Lung (tissue), 12 donors: ENCODE results near the gene PPP2R1B. TPM values are rescaled to one million over a fixed set of nuclear protein-coding genes. Genes with fewer than 3 reads are reported as not detected.

Experiments
- ATAC-seq: fragments of 200-7000 bp; cut with Tn5 transposase; one replicate; pipeline ENCODE4 v1.9.1; 2020; ENCODE audit warnings: moderate number of reproducible peaks; ENCODE audit not compliant: insufficient read depth, low FRiP score
- DNase-seq, 3 donors: peaks; one replicate each; pipeline ENCODE4 v3.0.0-alpha.2; 2013 to 2017
- H3K27ac ChIP-seq, 2 donors: one replicate each; pipeline ENCODE4 v1.5.1; 2013; ENCODE audit warnings: mild to moderate bottlenecking in 2 of 2, moderate library complexity in 2 of 2, control low read depth in 1 of 2, inconsistent platforms in 1 of 2, low read depth in 1 of 2, low read length in 1 of 2
- H3K27me3 ChIP-seq, 3 donors: one replicate each; pipeline ENCODE4 v1.5.1; 2013; ENCODE audit warnings: low read length in 2 of 3; ENCODE audit not compliant: control insufficient read depth in 3 of 3, insufficient read depth in 3 of 3
- H3K36me3 ChIP-seq, 4 donors: one replicate each; pipeline ENCODE4 v1.5.1; 2013; ENCODE audit warnings: low read length in 4 of 4, mild to moderate bottlenecking in 1 of 4, moderate library complexity in 1 of 4; ENCODE audit not compliant: control insufficient read depth in 4 of 4, insufficient read depth in 4 of 4
- H3K4me1 ChIP-seq, 5 donors: one replicate each; pipeline ENCODE4 v1.5.1; 2013; ENCODE audit warnings: low read length in 5 of 5, mild to moderate bottlenecking in 2 of 5, moderate library complexity in 1 of 5; ENCODE audit not compliant: control insufficient read depth in 5 of 5, insufficient read depth in 5 of 5
- H3K4me3 ChIP-seq: one replicate; pipeline ENCODE4 v1.5.1; 2013; ENCODE audit warnings: mild to moderate bottlenecking, control low read depth, moderate library complexity
- H3K9ac ChIP-seq, 2 donors: one replicate each; pipeline ENCODE4 v1.5.1; 2013; ENCODE audit warnings: low read length in 2 of 2, control low read depth in 1 of 2; ENCODE audit not compliant: insufficient read depth in 1 of 2
- H3K9me3 ChIP-seq, 4 donors: one replicate each; pipeline ENCODE4 v1.5.1; 2013; ENCODE audit warnings: low read length in 3 of 4, mild to moderate bottlenecking in 1 of 4, moderate library complexity in 1 of 4; ENCODE audit not compliant: control insufficient read depth in 4 of 4, insufficient read depth in 3 of 4
- CTCF ChIP-seq: IDR thresholded peaks from 2 replicates; pipeline ENCODE4 v1.5.1; 2012; ENCODE audit warnings: mild to moderate bottlenecking; ENCODE audit errors: control extremely low read depth, extremely low read depth
- WGBS, 2 donors: extraction: QIAGEN DNeasy Blood & Tissue Kit; methylation state at CpG; one replicate each; pipeline ENCODE4 v1.1.7; 2013; 5-methylcytosine and 5-hydroxymethylcytosine counted together
- polyA plus RNA-seq, 2 donors: library from polyadenylated mRNA; stranded (reverse); fragments of 200-250 nt; gene quantifications; one replicate each; pipeline ENCODE4 v1.2.1, GENCODE V29; 2013
- total RNA-seq, 2 donors: library from RNA; depleted of rRNA in 1 of 2; stranded (reverse); fragments of >200 nt in 1 of 2; gene quantifications; one replicate each; pipeline ENCODE4 v1.2.1, GENCODE V29; 2014 to 2021
- donor health status: control.
- donor health status: control.
- donor health status: Bipolar disorder and iron deficiency.
- donor health status: healthy.
- donor health status: DM: yes; HTN: yes; CAD: no.

PPP2R1B gene
- total and polyA plus RNA-seq, 4 donors, result 8.3 to 71.5 (median 20.4) TPM

- Histone ChIP-seq H3K36me3 (peaks cover 15 to 55% (median 36%) of the 10 kb centered on the region in 4 donors), H3K4me1 (peaks cover 0 to 2% (median 0%) of the 10 kb centered on the region in 5 donors), H3K27ac (no peak overlapping the region), H3K4me3 (no peak overlapping the region), H3K27me3 (no peaks in the 10 kb centered on the region), H3K9ac (no peak overlapping the region), H3K9me3 (peaks cover 0 to 2% (median 0%) of the 10 kb centered on the region in 4 donors)
- ATAC-seq (no peak), DNase-seq (no peak)
- no peak for TF ChIP-seq CTCF
- 90 to 92% methylated on average over 6 of the region's 6 CpGs for WGBS, 2 donors
These were observed 20.3 kb downstream of the PPP2R1B start for GRCh38 chr11:111745719-111746504.

DNA sequence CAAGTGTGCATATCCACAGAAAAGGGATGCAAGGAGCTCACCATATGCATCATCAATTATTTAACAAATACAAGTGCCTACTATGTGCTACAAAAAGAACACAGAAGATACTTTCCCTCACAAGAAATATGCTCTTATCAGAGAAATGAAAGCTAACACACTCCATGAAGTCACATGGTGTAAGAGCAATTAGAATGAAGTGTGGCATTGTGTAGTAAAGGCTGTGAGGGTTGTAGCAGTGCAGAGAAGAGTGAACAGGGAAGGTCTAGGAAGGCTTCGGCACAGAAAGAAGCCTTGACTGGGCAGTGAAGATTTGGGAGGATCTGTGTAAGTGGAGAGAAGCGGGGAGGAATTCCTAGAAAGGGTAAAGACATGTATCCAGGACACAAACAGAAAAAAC lies 22.5 kb downstream of the PPP2R1B start:
- Histone ChIP-seq H3K9ac (no peak overlapping the region), H3K9me3 (peaks cover 0 to 2% (median 0%) of the 10 kb centered on the region in 4 donors), H3K36me3 (peaks cover 11 to 56% (median 31%) of the 10 kb centered on the region in 4 donors), H3K27me3 (no peaks in the 10 kb centered on the region), H3K27ac (no peak overlapping the region), H3K4me3 (no peak overlapping the region), H3K4me1 (peaks cover 0 to 2% (median 0%) of the 10 kb centered on the region in 5 donors)
- 87 to 96% methylated on average over 2 of the region's 2 CpGs for WGBS, 2 donors
- ATAC-seq (no peak), DNase-seq (no peak)
- no peak for TF ChIP-seq CTCF

DNA sequence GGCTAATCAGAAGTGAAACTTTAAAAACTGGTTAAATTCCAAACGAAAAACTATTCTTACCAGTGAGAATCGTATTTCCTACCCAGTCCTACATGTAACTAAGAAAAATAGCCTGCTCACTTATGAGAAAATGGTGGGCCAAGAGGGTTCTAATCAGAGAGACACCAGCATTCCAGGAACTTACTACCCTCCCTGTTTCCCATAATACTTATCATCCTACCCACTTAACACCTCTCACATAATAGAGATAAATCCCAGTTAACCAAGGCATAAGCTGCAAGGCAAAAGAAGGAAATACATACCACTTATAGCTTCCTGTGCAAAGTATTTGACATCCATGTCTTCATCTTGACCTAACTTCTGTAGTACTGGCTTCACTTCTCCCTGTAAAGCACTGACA lies 24.4 kb downstream of the PPP2R1B start:
- ATAC-seq, result no peak
- H3K4me1 ChIP-seq, result peaks cover 2 to 19% (median 10%) of the 10 kb centered on the region in 5 donors
- H3K9ac ChIP-seq, result no peak overlapping the region
- H3K27ac ChIP-seq, result no peak overlapping the region
- no peak for DNase-seq
- no peaks in the 10 kb centered on the region for H3K27me3 ChIP-seq
- no peak for TF ChIP-seq CTCF
- peaks cover 10 to 43% (median 24%) of the 10 kb centered on the region in 4 donors for H3K36me3 ChIP-seq
- H3K4me3 ChIP-seq, result no peak overlapping the region
- no peaks in the 10 kb centered on the region for H3K9me3 ChIP-seq
- 89 to 92% methylated on average over 2 of the region's 2 CpGs for WGBS, 2 donors
